Keratinocyte (primary cell): ENCODE data around the gene ZNF81. TPM values are rescaled to one million over a fixed set of nuclear protein-coding genes. Genes with fewer than 3 reads are reported as not detected.
"Not testable (repeated sequence)": the region's sequence is repeated elsewhere in the genome, so short reads cannot be mapped to it uniquely, and the experiment has no call there.

Experiments
- DNase-seq: peaks from one replicate; pipeline ENCODE4 v3.0.0-alpha.2; 2011; ENCODE audit warnings: low read depth, missing footprints, low spot score
- FAIRE-seq: peaks from 2 replicates; lab custom pipeline; 2011; peaks lifted over from hg19 to GRCh38; lab: Jason Lieb, UNC
- H2AFZ ChIP-seq: 2 replicates; pipeline ENCODE4 v1.6.0; 2012; ENCODE audit warnings: low read length, control low read depth, inconsistent platforms; ENCODE audit not compliant: control insufficient read depth
- H3K27ac ChIP-seq: 2 replicates; pipeline ENCODE4 v1.5.1; 2011; ENCODE audit warnings: low read length; ENCODE audit not compliant: control insufficient read depth, insufficient read depth
- H3K27me3 ChIP-seq: 3 replicates; pipeline ENCODE4 v1.6.0; 2011; ENCODE audit warnings: low read length; ENCODE audit not compliant: control insufficient read depth, insufficient read depth; ENCODE audit errors: extremely low read depth
- H3K36me3 ChIP-seq, 2 experiments: 2 replicates in 1 of 2; 3 replicates in 1 of 2; pipeline ENCODE4 v1.5.1; 2011; ENCODE audit warnings: low read length in 2 of 2, mild to moderate bottlenecking in 1 of 2; ENCODE audit not compliant: control insufficient read depth in 2 of 2, insufficient read depth in 2 of 2; ENCODE audit errors: extremely low read depth in 1 of 2
- H3K4me1 ChIP-seq: 3 replicates; pipeline ENCODE4 v1.5.1; 2011; ENCODE audit warnings: low read length; ENCODE audit not compliant: control insufficient read depth, insufficient read depth; ENCODE audit errors: extremely low read depth
- H3K4me2 ChIP-seq: 3 replicates; pipeline ENCODE4 v1.6.0; 2011; ENCODE audit warnings: low read depth, low read length; ENCODE audit not compliant: control insufficient read depth, insufficient read depth; ENCODE audit errors: extremely low read depth
- H3K4me3 ChIP-seq, 3 experiments: fragments of 200-600 bp in 1 of 3; sonication (generic) in 1 of 3; 2 replicates in 2 of 3; 3 replicates in 1 of 3; pipeline ENCODE4 v1.5.1; 2011 to 2016; ENCODE audit warnings: low read length in 3 of 3, mild to moderate bottlenecking in 3 of 3, control low read depth in 2 of 3, inconsistent platforms in 1 of 3, low read depth in 1 of 3, mixed read lengths in 1 of 3, mixed run types in 1 of 3, moderate library complexity in 1 of 3; ENCODE audit not compliant: control insufficient read depth in 2 of 3, insufficient read depth in 2 of 3; ENCODE audit errors: extremely low read depth in 1 of 3
- H3K79me2 ChIP-seq: 2 replicates; pipeline ENCODE4 v1.6.0; 2012; ENCODE audit warnings: low read length; ENCODE audit not compliant: control insufficient read depth, insufficient read depth
- H3K9ac ChIP-seq: 3 replicates; pipeline ENCODE4 v1.6.0; 2011; ENCODE audit warnings: low read length; ENCODE audit not compliant: control insufficient read depth, insufficient read depth; ENCODE audit errors: extremely low read depth
- H3K9me1 ChIP-seq: 3 replicates; pipeline ENCODE4 v1.6.0; 2011; ENCODE audit warnings: low read length; ENCODE audit not compliant: control insufficient read depth, insufficient read depth; ENCODE audit errors: extremely low read depth
- H3K9me3 ChIP-seq: 2 replicates; pipeline ENCODE4 v1.5.1; 2012; ENCODE audit warnings: low read depth, low read length; ENCODE audit not compliant: control insufficient read depth
- H4K20me1 ChIP-seq: 3 replicates; pipeline ENCODE4 v1.6.0; 2011; ENCODE audit warnings: low read length; ENCODE audit not compliant: control insufficient read depth, insufficient read depth; ENCODE audit errors: extremely low read depth
- EZH2 ChIP-seq: IDR thresholded peaks from one replicate; pipeline ENCODE4 v1.6.1; 2012; ENCODE audit warnings: inconsistent platforms, mild to moderate bottlenecking, low read length, moderate library complexity
- dilution Hi-C: fragments of 300-500 bp; cut with MboI; formaldehyde crosslinking; loops from one replicate; pipeline ENCODE4 v1.7.0; 2020; ENCODE audit warnings: low sequenced_read_pairs; ENCODE audit not compliant: extremely low pct_ligation_motif_present
- polyA plus RNA-seq, 5 experiments: library from polyadenylated mRNA; depleted of rRNA in 3 of 5; stranded (reverse) in 3 of 5; stranded (forward) in 1 of 5; unstranded in 1 of 5; fragments of >200 nt; gene quantifications; 1 replicate in 1 of 5; 2 replicates in 3 of 5; 3 replicates in 1 of 5; pipeline versions ENCODE4 v1.2.1 to v1.2.3, GENCODE V29; 2011 to 2012; ENCODE audit warnings: missing spikeins in 2 of 5, low read depth in 1 of 5, low replicate concordance in 1 of 5
- TF ChIP-seq, protein P1 (sequence below), 3 experiments: IDR thresholded peaks in 1 of 3; conservative IDR thresholded peaks in 1 of 3; optimal IDR thresholded peaks in 1 of 3; 2 replicates in 2 of 3; 3 replicates in 1 of 3; pipeline versions ENCODE3 to v1.5.1; 2011; ENCODE audit warnings: low read length in 3 of 3, mild to moderate bottlenecking in 3 of 3, moderate library complexity in 2 of 3, control low read depth in 1 of 3, inconsistent platforms in 1 of 3; ENCODE audit not compliant: insufficient read depth in 2 of 3; ENCODE audit errors: extremely low read depth in 1 of 3

The ZNF81 gene
- polyA plus RNA-seq, 1 donor (not counting 4 experiments of a cell fraction or from before 2014, with no cell fraction given) = 5.0 TPM

DNA sequence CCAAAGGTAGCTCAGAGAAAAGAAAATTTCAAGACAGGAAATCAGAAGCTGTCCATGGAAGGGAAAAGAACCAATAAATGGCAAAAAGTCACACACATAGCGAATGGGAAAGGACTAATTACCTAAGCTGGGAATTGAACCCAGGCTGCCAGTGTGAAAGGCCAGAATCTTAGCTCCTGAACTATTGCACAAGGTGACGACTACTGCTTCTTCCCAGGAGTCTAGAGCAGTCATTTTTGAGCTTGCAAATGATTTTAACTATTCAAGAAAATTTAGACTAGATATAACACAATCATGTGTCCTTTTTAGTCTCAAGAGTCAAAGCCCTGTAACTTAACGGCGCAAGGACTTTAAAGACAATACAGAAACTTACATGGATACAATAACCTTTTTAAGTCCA is 34.1 kb upstream of the ZNF81 start:
- FAIRE-seq (no peak), DNase-seq (no peak)
- H3K36me3 ChIP-seq = no peaks in the 10 kb centered on the region
- peaks cover 3% of the 10 kb centered on the region for H3K4me1 ChIP-seq
- dilution Hi-C loops = no loop called here
- H3K79me2 ChIP-seq = no peaks in the 10 kb centered on the region
- H3K4me3 ChIP-seq = no peak overlapping the region
- H3K9ac ChIP-seq = no peak overlapping the region
- no peaks in the 10 kb centered on the region for H3K27me3 ChIP-seq
- no peak overlapping the region for H3K27ac ChIP-seq
- no peaks in the 10 kb centered on the region for H4K20me1 ChIP-seq
- TF ChIP-seq, protein P1, sequence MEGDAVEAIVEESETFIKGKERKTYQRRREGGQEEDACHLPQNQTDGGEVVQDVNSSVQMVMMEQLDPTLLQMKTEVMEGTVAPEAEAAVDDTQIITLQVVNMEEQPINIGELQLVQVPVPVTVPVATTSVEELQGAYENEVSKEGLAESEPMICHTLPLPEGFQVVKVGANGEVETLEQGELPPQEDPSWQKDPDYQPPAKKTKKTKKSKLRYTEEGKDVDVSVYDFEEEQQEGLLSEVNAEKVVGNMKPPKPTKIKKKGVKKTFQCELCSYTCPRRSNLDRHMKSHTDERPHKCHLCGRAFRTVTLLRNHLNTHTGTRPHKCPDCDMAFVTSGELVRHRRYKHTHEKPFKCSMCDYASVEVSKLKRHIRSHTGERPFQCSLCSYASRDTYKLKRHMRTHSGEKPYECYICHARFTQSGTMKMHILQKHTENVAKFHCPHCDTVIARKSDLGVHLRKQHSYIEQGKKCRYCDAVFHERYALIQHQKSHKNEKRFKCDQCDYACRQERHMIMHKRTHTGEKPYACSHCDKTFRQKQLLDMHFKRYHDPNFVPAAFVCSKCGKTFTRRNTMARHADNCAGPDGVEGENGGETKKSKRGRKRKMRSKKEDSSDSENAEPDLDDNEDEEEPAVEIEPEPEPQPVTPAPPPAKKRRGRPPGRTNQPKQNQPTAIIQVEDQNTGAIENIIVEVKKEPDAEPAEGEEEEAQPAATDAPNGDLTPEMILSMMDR (optimal IDR thresholded peaks at IDR 0.05 in 1 of 3, IDR thresholded peaks at IDR 0.05 in 1 of 3, conservative IDR thresholded peaks at IDR 0.05 in 1 of 3; ENCODE audit: extremely low read depth in 1 of 3, insufficient read depth in 2 of 3, low read length in 3 of 3) = no peak
- TF ChIP-seq EZH2 = no peak
- no peak overlapping the region for H2AFZ ChIP-seq
- no peaks in the 10 kb centered on the region for H3K9me3 ChIP-seq
- H3K9me1 ChIP-seq = no peaks in the 10 kb centered on the region
- H3K4me2 ChIP-seq = no peak overlapping the region

DNA sequence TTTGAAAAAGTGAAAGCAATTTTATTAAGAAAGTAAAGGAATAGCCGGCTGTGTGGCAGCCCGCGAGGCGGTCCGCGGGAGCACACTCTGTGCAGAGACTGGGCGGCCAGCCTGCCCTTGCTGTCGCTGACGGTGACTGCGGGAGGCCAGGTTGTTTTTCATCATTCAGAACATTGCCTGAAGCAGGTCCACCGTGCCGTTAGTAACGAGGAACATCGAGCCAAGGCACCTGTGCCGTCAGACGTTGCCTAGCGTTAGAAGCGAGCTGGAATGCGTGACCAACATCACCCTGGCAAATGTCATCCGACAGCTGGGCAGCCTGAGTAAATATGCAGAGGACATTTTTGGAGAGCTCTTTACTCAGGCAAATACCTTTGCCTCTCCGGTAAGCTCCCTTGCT is 33.6 kb upstream of the ZNF81 start:
- dilution Hi-C loops, H3K27me3 ChIP-seq, H3K27ac ChIP-seq, H3K4me2 ChIP-seq, H3K9ac ChIP-seq, DNase-seq, H2AFZ ChIP-seq, H3K4me1 ChIP-seq, H3K9me3 ChIP-seq, H3K9me1 ChIP-seq, H4K20me1 ChIP-seq, H3K4me3 ChIP-seq, FAIRE-seq, H3K79me2 ChIP-seq, H3K36me3 ChIP-seq: not testable (repeated sequence)

DNA sequence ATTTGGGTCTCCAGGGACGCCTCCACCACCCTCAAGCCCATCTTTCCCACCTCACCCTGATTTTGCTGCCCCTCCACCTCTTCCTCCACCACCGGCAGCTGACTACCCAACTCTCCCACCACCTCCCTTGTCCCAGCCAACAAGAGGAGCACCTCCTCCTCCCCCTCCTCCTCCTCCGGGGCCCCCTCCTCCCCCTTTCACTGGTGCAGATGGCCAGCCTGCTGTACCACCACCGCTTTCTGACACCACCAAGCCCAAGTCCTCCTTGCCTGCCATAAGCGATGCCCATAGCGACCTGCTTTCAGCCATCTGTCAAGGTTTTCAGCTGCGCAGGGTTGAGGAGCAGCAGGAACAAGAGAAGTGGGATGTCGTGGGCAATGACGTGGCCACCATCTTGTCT is 32.4 kb upstream of the ZNF81 start:
- dilution Hi-C loops = no loop called here
- Histone ChIP-seq H3K4me3 (no peak overlapping the region), H3K36me3 (no peaks in the 10 kb centered on the region), H3K9me1 (no peaks in the 10 kb centered on the region), H4K20me1 (no peaks in the 10 kb centered on the region), H3K9me3 (no peaks in the 10 kb centered on the region), H2AFZ (no peak overlapping the region), H3K79me2 (no peaks in the 10 kb centered on the region), H3K9ac (no peak overlapping the region), H3K27me3 (no peaks in the 10 kb centered on the region), H3K27ac (no peak overlapping the region), H3K4me1 (no peaks in the 10 kb centered on the region), H3K4me2 (no peak overlapping the region)
- DNase-seq (no peak), FAIRE-seq (no peak)
- no peak for TF ChIP-seq EZH2
- TF ChIP-seq, protein P1 (optimal IDR thresholded peaks at IDR 0.05 in 1 of 3, IDR thresholded peaks at IDR 0.05 in 1 of 3, conservative IDR thresholded peaks at IDR 0.05 in 1 of 3; ENCODE audit: extremely low read depth in 1 of 3, insufficient read depth in 2 of 3, low read length in 3 of 3) = no peak

DNA sequence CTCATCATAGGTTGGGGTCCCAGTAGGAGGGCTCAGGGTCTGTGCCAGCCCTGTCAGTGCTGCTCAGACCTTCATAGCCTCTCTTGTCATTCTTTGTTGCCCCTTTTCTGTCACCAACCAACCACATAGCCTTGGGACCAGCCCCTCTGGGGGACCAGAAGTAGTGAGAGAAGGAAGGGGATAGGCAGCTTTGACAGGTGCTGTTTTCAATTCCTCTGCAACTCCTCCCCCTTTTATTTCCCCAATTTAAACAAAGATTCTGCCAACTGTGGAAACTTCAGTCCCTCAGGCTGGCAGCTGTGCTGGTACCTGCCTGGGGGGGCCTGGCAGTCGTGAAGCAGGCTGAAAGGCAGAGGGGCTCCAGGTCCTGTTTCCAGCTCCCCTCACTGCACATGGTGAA is 30.9 kb upstream of the ZNF81 start:
- H3K4me1 ChIP-seq, H3K4me2 ChIP-seq, dilution Hi-C loops, H3K27ac ChIP-seq, DNase-seq, H3K79me2 ChIP-seq, H3K9me1 ChIP-seq, FAIRE-seq, H3K9ac ChIP-seq, H3K9me3 ChIP-seq, H4K20me1 ChIP-seq, H3K4me3 ChIP-seq, H3K27me3 ChIP-seq, H3K36me3 ChIP-seq, H2AFZ ChIP-seq: not testable (repeated sequence)
